ENCODE measurements around the gene NEURL4.
A peak's percentile ranks its signal among the peaks of the same experiment; 100 is the strongest.

Gene NEURL4

DNA sequence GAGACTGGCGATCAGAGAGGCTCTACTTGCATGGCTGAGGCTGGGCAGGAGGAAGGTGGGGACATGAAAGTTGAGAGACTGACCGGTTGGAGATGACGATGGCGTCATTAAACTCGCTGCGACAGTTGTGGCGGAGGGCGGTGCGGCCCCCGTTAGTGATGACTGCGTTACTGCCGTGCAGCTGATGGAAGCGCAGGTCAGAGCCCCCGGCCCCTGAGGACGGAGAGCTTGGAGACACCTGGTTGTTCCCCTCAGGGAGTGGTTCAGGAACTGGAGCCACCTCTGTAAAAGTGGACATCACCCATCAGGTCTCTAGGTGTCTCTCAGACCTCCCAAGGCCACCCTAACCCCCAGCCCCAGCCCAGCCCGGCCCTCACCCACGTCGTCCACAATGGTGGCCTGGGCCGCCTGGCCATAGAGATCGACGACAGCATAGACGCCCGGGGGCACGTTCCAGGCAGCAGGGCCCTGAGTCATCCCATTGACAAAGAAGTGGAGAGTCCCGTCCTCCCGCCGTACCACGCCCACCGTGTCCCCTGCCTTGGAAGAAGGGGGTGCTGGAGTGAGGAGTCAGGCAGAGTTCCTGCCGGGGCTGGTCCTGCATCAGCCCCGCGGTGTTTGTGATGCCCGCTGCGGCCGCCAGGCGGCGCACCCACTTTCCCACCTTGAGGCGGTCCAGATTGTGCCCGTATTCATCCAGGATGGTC, 5.3 kb downstream of the NEURL4 start:
- peak; percentile 44 to 47 for DNase-seq (ENCODE audit: low read depth in 2 of 2)

DNA sequence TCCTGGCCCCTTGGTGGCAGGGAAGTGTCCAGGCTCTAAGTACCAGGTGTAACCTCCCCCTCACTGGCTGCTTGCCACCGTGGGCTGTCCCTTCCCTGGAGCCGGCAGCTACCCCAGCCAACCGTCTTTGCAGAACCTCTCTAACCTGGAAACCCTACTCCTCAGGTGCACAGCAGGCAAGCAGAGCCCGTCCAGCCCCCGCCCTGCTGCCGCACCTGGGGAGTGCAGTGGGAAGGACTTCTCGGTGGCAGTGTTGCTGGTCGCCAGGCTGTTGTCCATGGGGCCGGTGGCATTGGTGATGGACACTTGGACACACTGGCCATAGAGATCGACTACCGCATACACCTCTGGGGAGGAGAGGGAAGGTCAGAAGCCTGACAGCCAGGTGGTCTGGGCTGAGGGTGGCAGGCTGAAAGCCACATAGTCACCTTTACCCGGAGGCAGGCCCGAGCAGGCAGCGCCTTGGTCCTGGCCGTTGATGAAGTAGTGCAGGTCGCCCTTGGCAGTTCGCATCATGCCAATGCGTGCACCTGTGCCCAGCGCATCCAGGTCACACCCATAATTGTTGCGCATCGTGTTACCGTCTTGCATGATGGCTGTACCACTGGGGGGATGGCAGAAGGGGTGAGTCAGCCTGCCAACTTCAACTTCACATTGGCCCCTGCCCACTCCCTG, 6.5 kb downstream of the NEURL4 start:
- DNase-seq (ENCODE audit: low read depth in 2 of 2): no peak

DNA sequence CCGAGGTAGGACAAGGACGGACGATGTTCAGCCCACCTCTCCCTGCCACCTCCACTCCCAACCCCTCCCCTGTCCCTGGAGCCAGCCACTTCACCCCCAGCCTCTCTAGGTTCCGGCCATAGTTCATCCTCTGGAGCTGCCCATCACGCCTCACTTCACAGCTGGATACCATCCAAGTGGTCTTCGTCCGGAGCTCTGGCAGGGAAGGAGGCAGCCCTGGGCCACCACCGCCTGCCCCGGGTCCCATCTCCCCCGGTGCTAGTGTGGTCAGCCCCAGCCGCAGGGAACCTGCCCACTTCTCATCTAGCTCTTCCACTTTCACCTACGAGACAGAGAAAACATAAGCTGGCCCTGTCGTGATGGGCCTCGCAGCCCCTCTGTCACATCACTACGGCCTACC, 7.7 kb downstream of the NEURL4 start:
- DNase-seq (ENCODE audit: low read depth in 2 of 2): no peak

DNA sequence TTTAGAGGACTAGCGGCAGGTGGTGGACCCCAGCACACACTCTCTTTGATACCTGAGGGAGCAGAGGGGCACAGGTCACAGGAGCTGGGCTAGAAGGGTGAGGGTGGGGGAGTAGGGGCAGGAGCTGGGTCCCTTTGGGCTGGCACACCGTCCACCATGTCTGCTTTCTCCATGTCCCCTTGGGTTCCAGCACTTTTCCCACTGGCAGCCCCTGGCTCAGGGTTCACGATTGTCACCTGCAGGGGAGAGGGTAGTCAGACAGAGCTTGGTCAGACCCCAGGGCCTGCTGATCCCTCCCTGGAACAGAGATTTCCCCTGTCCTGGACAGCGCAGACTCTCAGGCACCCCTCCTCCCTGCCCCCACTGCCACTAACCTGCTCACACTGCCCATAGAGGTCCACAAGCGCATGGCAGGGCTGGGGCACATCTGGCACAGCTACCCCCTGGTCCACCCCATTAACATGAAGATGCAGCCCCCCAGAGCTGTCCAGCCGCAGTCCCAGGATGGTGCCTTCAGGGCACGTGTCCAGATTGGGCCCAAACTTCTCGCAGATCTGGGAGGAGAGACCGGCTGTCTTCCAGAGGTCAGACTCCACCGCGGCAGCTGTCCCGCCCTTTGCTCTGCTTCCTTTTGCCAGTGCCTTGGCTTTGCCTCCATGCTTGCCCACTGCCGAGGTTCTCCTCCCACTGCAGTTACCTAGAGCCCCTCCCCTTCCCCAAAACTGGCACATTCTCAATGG, 10.8 kb downstream of the NEURL4 start:
- no peak for DNase-seq (ENCODE audit: low read depth in 2 of 2)

GRCh38 chr17:7317161-7317803, 11.9 kb downstream of the NEURL4 start:
- no peak for DNase-seq (ENCODE audit: low read depth in 2 of 2)

DNA sequence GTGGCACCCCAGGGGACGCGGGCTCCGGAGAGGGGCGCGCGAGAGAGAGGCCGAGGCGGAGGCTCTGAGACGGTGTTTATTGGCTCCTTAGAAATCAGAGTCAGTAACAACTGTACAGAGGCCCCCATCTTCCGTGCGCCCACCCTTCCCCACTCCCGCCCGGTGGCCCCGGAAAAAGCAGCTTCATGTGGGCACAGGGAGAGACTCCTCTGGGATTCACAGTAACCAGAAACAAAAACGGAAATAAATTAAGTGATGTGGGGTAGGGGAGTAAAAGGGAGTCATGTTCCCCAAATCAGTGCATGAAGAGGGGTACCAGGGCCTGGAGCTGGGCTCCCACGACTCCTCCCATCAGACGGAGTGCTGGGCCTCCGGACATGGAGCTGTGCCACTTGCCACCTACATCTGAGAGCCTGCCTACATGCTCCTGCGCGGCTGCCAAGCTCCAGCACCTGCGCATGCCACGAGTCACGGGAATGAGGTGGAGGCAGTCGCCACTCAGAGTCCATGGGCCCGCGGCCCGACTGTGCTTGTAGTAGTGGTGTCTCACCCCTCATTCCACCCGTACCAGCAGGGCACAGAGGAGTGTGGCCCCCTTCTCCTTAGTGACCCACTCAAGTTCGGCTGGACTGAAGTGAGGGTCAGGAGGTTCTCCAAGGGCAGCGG, 13.4 kb downstream of the NEURL4 start:
- DNase-seq (ENCODE audit: low read depth in 2 of 2): no peak

DNA sequence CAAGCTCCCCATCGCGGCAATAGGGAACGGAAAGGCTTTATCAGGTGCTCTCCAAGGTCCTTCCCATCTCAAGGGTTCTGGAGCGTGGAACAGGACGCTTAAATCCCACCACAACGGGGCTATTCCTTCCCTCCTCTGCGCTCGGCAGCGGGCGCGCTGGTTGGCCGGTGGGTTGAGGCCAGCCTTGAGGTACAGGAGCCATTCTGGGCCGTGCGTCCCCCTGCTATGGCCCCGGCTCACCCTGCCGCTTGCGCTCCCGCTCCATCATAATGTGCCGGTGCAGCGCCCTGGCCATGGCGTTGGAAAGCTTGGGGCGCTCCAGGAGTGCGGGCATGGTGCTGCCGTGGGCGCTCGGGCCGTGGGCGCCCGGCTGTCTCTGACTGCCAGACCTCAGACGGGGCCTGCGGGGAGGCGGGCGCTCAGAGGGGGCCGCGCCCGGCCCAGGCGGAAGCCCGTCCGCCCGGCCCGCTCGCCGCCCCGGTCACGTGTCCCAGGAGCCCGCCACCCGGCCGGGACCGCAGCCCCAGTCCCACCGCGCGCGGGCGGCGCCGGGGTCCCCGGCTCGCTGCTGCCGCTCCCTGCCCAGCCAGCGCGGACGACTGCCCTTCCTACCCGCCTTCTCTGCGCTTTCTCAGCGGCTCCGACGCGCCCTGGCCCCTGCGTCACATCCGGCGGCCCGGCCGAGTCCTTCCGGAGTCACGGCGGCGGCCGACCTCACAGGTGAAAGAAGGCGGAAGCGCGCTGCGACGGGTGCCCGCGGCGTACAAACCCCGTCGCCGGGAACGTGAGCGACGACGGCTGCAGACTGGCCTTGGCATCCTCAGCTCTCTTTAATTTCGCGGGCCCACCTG, 14.2 kb downstream of the NEURL4 start, which contains the start of gene GPS2:
Gene GPS2, minus strand, starts transcription at position 642 of the 851 bp plus-strand sequence. Its CDS starts 308 bp downstream, at position 334.
- DNase-seq (ENCODE audit: low read depth in 2 of 2): peak; percentile 84 to 88

DNA sequence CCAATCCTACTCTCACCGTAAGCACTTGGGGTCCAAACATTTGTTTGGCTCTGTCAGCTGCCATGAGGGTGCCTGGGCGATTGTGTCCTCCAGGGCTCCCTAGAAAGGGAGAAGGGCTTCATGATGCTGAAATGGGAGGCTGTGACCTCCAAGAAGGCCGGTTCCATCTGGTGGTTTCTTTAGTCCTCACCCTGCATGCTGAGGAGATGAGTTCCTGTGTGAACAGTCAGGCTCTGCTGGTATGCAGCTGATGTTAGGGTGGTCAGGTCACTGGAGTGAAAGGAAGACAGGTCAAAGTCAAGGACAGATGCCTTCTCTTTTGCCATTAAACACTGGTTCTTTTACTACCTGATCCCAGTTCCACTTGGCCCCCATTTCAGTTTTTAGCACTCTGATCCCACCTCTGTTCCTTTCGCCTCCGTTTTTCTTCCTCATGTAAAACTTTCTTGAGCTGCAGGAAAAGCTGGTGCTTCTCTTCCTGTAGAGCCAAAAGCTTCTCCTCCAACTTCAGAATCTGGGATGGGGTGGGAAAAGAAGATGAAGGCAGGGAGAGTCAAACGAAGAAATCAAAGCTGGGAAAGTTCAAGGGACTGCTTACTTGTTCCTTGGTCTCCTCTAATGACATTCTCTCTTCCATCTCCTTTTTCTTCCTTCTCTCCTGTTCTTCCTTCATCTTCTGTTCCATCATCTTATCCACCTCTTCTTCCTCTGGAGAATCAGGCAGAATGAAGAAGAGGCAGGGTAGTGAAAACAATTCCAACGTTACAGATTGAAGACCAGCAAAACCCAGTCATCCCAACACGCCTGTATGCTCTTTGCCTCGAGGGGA, 15.0 kb downstream of the NEURL4 start:
- DNase-seq (ENCODE audit: low read depth in 2 of 2): no peak

DNA sequence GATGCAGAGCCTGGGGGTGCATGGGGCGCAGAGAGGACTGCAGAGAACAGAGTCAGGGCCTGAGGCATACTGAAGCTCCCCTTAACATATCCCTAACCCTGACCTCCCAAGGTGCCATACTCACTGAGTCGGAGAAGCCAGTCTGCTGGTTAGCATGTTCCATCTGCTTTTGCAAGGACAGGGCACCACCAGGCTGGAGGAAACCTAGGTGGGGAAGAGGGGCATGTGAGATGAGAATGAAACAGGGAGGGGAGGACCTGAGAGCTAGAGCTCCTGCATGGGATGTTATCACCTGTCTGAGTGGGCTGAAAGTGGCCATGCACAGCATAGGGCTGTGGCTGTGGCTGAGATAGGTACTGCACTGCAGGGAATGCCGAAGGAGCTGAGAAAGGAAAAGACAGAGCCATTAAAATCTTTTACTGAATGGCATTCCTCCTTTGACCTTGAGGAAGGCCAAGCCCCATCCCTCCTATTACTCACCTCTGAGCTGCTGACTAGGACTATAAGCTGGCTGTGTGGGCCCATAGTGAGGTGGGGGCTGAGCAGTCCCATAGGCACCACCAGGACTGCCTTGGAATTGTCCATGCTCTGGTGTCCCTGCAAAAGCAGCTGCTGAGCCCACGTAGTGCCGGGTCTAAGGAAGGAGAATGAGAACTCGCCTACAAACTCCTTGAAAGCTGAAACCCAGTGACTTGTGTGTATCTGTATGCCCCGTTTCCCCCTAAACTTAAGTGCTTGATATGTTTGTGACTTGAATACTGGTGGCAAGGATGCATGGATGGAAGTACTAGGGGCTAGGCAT, 15.8 kb downstream of the NEURL4 start:
- no peak for DNase-seq (ENCODE audit: low read depth in 2 of 2)

DNA sequence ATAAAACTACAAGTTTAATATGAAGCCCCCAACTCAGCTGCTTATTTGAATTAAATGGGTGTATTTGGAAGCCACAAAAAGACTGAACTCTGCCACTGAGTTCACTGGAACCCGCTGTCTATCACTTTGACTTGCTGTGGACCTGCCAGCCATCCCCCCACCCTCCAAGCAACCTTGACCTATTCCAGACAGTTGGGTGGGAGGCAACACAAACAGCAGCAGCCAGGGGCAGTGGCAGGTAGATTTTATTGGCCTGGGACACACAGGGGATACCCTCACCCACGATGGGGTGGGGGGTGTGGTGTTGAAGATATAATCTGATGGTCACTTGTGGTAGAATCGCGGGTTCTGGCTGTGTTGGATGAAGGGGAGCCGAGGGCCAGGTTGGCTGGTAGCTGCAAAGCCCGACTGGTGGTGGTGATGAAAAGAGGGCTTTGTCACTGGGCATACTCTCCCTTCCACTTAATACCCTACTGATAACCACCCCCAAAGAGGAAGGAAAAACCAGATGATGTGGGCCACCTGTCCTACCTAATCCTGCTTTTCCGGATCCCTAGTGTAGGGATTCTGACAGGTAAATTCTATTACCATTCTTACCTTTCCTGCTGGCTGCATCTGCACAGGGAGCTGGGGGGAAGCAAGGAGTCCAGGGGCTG, 16.6 kb downstream of the NEURL4 start:
- DNase-seq (ENCODE audit: low read depth in 2 of 2): no peak

- no peak for DNase-seq (ENCODE audit: low read depth in 2 of 2)
Observed at GRCh38 chr17:7311110-7311705, 17.9 kb downstream of the NEURL4 start.

DNA sequence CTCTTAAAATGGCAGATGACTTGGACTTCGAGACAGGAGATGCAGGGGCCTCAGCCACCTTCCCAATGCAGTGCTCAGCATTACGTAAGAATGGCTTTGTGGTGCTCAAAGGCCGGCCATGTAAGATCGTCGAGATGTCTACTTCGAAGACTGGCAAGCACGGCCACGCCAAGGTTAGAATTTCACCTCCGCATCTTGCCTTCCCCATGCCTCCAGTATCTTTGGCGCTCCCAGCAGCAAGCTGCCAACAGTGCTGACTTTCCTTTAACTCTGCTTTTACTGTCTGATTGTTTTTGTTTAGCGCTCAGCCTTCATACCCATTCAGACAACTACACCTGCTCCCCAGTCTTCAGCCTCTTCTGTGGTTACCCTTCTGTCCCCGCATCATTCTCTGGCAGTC, 19.5 kb downstream of the NEURL4 start:
- no peak for DNase-seq (ENCODE audit: low read depth in 2 of 2)

- DNase-seq (ENCODE audit: low read depth in 2 of 2): peak; percentile 66 to 67
Observed at GRCh38 chr17:7308625-7309433, 20.3 kb downstream of the NEURL4 start.

- DNase-seq (ENCODE audit: low read depth in 2 of 2): peak in 1 of 2 donors; percentile 17
Observed at GRCh38 chr17:7307686-7308624, 21.2 kb downstream of the NEURL4 start.

DNA sequence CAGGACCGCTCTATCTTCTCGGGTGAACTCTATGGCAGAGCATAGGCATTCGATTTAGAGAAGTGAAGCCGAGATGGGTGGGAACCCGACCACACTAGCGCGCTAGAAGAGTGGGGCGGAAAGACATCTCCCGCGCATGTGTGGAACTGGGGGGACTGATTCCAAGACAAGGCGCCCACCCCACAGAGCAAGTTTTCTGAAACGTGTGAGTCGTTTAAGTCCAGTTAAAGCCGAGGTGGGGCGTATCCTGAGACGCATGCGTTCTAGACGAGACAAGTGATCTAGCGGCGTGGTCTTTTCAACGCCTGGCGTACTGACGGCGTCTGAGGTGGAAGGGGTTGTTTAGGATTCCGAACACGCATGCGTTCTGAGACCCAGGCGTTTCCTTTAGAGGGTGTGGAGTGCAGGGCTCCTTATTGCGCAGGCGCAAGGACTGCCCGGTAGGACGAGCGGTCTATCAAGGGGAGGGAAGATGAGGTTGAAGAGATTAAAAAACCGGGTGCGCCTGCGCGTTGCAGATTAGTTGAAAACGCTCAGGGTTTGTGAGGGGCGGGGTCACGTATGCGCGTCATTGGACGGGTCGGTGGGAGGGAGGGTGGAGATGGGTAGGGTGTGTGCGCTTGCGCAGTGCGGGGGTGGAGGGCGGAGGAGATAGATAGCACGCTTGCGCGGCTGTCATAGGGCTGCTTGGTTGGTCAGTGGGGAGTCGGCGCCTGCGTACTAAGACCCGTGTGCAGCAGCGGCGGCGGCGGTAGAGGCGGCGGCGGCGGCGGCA, 22.0 kb downstream of the NEURL4 start, which contains the start of gene EIF5A:
Gene EIF5A, plus strand, starts transcription at position 718 of the 775 bp plus-strand sequence. CDS start 2,008 bp downstream, outside the sequence.
- peak; percentile 100 for DNase-seq (ENCODE audit: low read depth in 2 of 2)

Data from stimulated activated CD8-positive, alpha-beta memory T cell treated with anti-CD3 and anti-CD28 coated beads, Interleukin-2, amount 100 ng/mL, for 1 hour (primary cell).